Smooth muscle cell (in vitro differentiated cells): ENCODE data around the gene GPR158. TPM values are rescaled to one million over a fixed set of nuclear protein-coding genes. Genes with fewer than 3 reads are reported as not detected.

Experiments used
- DNase-seq: peaks from one replicate; lab custom pipeline; 2025; ENCODE audit not compliant: unreplicated experiment; lab: John Stamatoyannopoulos, UW
- H2AFZ ChIP-seq: fragments of 200-600 bp; sonication (generic); 2 replicates; pipeline ENCODE4 v1.6.0; 2016; ENCODE audit warnings: antibody characterized with exemption, low read depth, mild to moderate bottlenecking
- H3F3A ChIP-seq: fragments of 200-600 bp; sonication (generic); 2 replicates; pipeline ENCODE4 v1.6.0; 2017; ENCODE audit warnings: antibody characterized with exemption, low read depth
- H3K27ac ChIP-seq: fragments of 200-600 bp; sonication (generic); 2 replicates; pipeline ENCODE4 v1.5.1; 2016; ENCODE audit warnings: low read depth, mild to moderate bottlenecking
- H3K27me3 ChIP-seq: fragments of 200-600 bp; sonication (generic); 2 replicates; pipeline ENCODE4 v1.6.1; 2016; ENCODE audit warnings: low read depth, mild to moderate bottlenecking
- H3K36me3 ChIP-seq: fragments of 200-600 bp; sonication (generic); 2 replicates; pipeline ENCODE4 v1.5.1; 2016; ENCODE audit warnings: low read depth
- H3K4me1 ChIP-seq: fragments of 200-600 bp; sonication (generic); 2 replicates; pipeline ENCODE4 v1.5.1; 2016; ENCODE audit warnings: low read depth
- H3K4me2 ChIP-seq: fragments of 200-600 bp; sonication (generic); 2 replicates; pipeline ENCODE4 v1.6.0; 2016; ENCODE audit warnings: mild to moderate bottlenecking
- H3K4me3 ChIP-seq: fragments of 200-600 bp; sonication (generic); 2 replicates; pipeline ENCODE4 v1.5.1; 2016; ENCODE audit warnings: mild to moderate bottlenecking
- H3K79me2 ChIP-seq: fragments of 200-600 bp; sonication (generic); 2 replicates; pipeline ENCODE4 v1.6.0; 2016; ENCODE audit warnings: low read depth, mild to moderate bottlenecking
- H3K9ac ChIP-seq: fragments of 200-600 bp; sonication (generic); 2 replicates; pipeline ENCODE4 v1.6.0; 2016; ENCODE audit warnings: low read depth
- H3K9me3 ChIP-seq: fragments of 200-600 bp; sonication (generic); replicated peaks from 2 replicates; pipeline ENCODE4 v1.5.1; 2016; ENCODE audit warnings: low read depth
- H4K20me1 ChIP-seq: fragments of 200-600 bp; sonication (generic); 2 replicates; pipeline ENCODE4 v1.6.0; 2016; ENCODE audit warnings: low read depth
- CTCF ChIP-seq: fragments of 200-600 bp; sonication (generic); IDR thresholded peaks from 2 replicates; pipeline ENCODE4 v1.5.1; 2017; ENCODE audit warnings: borderline replicate concordance, mild to moderate bottlenecking, antibody characterized with exemption; ENCODE audit not compliant: insufficient read depth, poor library complexity, severe bottlenecking
- WGBS: methylation state at CpG from one replicate; pipeline ENCODE4 v1.1.7; 2016; ENCODE audit warnings: low lambda C conversion rate; 5-methylcytosine and 5-hydroxymethylcytosine counted together
- polyA plus RNA-seq: library from polyadenylated mRNA; unstranded; fragments of >200 nt; fragmentation: Nextera tagmentation; extraction: Ambion mirVana; gene quantifications from 2 replicates; pipeline ENCODE4 v1.2.1, GENCODE V29; 2016
- total RNA-seq: library from RNA; depleted of rRNA; stranded (reverse); fragments of >200 nt; gene quantifications from 2 replicates; pipeline ENCODE4 v1.2.3, GENCODE V29; 2014

GPR158 gene
- total and polyA plus RNA-seq, 2 experiments from 2014 or later, result 1.5 to 5.5 TPM

GRCh38 chr10:25467881-25468280, 293.1 kb downstream of the GPR158 start:
- 84% methylated on average over 8 of the region's 8 CpGs for WGBS
- TF ChIP-seq CTCF, result no peak
- DNase-seq, result no peak
- no peaks in the 10 kb centered on the region for H4K20me1 ChIP-seq
- H2AFZ ChIP-seq, result no peak overlapping the region
- H3K9ac ChIP-seq, result no peak overlapping the region
- H3K79me2 ChIP-seq, result no peaks in the 10 kb centered on the region
- no peaks in the 10 kb centered on the region for H3K36me3 ChIP-seq
- H3K4me1 ChIP-seq, result no peaks in the 10 kb centered on the region
- no peaks in the 10 kb centered on the region for H3F3A ChIP-seq
- H3K27ac ChIP-seq, result no peak overlapping the region
- H3K4me2 ChIP-seq, result no peak overlapping the region
- H3K9me3 ChIP-seq, result no peaks in the 10 kb centered on the region
- H3K4me3 ChIP-seq, result no peak overlapping the region
- H3K27me3 ChIP-seq, result no peaks in the 10 kb centered on the region

DNA sequence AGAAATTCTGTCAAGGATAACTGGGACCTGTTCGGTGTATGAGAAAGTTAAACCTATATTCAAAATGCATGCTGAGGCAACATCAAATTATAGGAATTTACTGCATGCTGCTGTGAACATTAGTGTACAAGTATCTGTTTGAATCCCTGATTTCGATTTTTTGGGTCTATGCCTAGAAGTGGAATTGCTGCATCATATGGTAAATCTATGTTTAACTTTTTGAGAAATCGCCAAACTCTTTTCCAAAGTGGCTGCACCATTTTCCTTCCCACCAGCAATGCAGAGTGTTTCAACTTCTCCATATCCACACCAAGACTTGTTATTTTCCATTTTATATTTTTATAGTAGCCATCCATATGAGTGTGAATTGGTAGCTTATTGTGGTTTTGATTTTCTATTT, 306.7 kb downstream of the GPR158 start:
- Histone ChIP-seq H3K4me3 (no peak overlapping the region), H3K9ac (no peak overlapping the region), H3K27me3 (no peaks in the 10 kb centered on the region), H4K20me1 (no peaks in the 10 kb centered on the region), H3K9me3 (no peaks in the 10 kb centered on the region), H3K4me1 (no peaks in the 10 kb centered on the region), H3F3A (no peaks in the 10 kb centered on the region), H3K27ac (no peak overlapping the region), H3K4me2 (no peak overlapping the region), H2AFZ (no peak overlapping the region), H3K36me3 (peaks cover 4% of the 10 kb centered on the region), H3K79me2 (no peaks in the 10 kb centered on the region)
- no peak for DNase-seq
- 94% methylated on average over 3 of the region's 3 CpGs for WGBS
- TF ChIP-seq CTCF, result no peak

- Histone ChIP-seq H3K27ac (no peak overlapping the region), H3K36me3 (peaks cover 4% of the 10 kb centered on the region), H3K79me2 (no peaks in the 10 kb centered on the region), H4K20me1 (no peaks in the 10 kb centered on the region), H3F3A (no peaks in the 10 kb centered on the region), H3K4me3 (no peak overlapping the region), H3K4me1 (no peaks in the 10 kb centered on the region), H3K9ac (no peak overlapping the region), H3K9me3 (no peaks in the 10 kb centered on the region), H3K4me2 (no peak overlapping the region), H3K27me3 (no peaks in the 10 kb centered on the region), H2AFZ (no peak overlapping the region)
- 90% methylated on average over 4 of the region's 4 CpGs for WGBS
- DNase-seq, result no peak
- TF ChIP-seq CTCF, result no peak
These were observed 309.2 kb downstream of the GPR158 start for GRCh38 chr10:25483999-25484398.

GRCh38 chr10:25487266-25487665, 312.5 kb downstream of the GPR158 start:
- H3K9me3 ChIP-seq, result no peaks in the 10 kb centered on the region
- peaks cover 4% of the 10 kb centered on the region for H3F3A ChIP-seq
- 95% methylated on average over 5 of the region's 5 CpGs for WGBS
- no peak overlapping the region for H3K9ac ChIP-seq
- peaks cover 4% of the 10 kb centered on the region for H3K36me3 ChIP-seq
- TF ChIP-seq CTCF, result no peak
- H3K27me3 ChIP-seq, result no peaks in the 10 kb centered on the region
- H3K4me3 ChIP-seq, result no peak overlapping the region
- H3K4me1 ChIP-seq, result peaks cover 3% of the 10 kb centered on the region
- DNase-seq, result no peak
- no peak overlapping the region for H2AFZ ChIP-seq
- H3K4me2 ChIP-seq, result no peak overlapping the region
- no peak overlapping the region for H3K27ac ChIP-seq
- no peaks in the 10 kb centered on the region for H4K20me1 ChIP-seq
- H3K79me2 ChIP-seq, result no peaks in the 10 kb centered on the region
